Gastrocnemius medialis (tissue), 4 donors: ENCODE measurements around the gene VAMP3.

ENCODE experiments used
- POLR2A ChIP-seq, 2 donors: fragments of 450-650 bp; IDR thresholded peaks; one replicate each; pipeline ENCODE4 v1.6.1; 2017; ENCODE audit warnings: antibody characterized with exemption in 2 of 2, mild to moderate bottlenecking in 2 of 2, moderate library complexity in 2 of 2
- TF ChIP-seq, protein P1 (sequence below), 5 experiments: fragments of 450-650 bp in 3 of 5; fragments of 200-600 bp in 2 of 5; sonication (generic) in 2 of 5; IDR thresholded peaks in 4 of 5; conservative IDR thresholded peaks in 1 of 5; 1 replicate in 4 of 5; 2 replicates in 1 of 5; pipeline ENCODE4 v1.5.1; 2016 to 2019; ENCODE audit warnings: antibody characterized with exemption in 5 of 5, mild to moderate bottlenecking in 3 of 5, moderate library complexity in 3 of 5

DNA sequence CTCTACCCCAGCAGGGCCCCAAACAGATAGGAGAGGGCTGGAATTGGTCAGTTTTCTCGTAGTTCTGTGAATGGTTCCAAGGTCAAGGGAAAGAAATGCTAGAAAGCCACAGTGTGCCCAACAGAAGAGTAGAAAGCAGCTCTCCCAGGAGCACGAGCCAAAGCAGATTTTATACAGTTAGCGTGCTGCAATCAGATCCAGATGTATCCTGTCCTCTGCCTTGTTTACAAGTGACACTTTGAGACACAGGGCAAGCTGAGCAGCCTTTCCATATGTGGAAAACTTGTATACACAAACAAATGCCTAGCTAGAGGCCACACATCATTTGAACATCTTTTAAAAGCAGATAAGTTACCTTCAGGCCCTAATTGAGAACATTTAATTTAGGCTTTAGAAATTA, 6.5 kb downstream of the VAMP3 start:
- TF ChIP-seq, protein P1, sequence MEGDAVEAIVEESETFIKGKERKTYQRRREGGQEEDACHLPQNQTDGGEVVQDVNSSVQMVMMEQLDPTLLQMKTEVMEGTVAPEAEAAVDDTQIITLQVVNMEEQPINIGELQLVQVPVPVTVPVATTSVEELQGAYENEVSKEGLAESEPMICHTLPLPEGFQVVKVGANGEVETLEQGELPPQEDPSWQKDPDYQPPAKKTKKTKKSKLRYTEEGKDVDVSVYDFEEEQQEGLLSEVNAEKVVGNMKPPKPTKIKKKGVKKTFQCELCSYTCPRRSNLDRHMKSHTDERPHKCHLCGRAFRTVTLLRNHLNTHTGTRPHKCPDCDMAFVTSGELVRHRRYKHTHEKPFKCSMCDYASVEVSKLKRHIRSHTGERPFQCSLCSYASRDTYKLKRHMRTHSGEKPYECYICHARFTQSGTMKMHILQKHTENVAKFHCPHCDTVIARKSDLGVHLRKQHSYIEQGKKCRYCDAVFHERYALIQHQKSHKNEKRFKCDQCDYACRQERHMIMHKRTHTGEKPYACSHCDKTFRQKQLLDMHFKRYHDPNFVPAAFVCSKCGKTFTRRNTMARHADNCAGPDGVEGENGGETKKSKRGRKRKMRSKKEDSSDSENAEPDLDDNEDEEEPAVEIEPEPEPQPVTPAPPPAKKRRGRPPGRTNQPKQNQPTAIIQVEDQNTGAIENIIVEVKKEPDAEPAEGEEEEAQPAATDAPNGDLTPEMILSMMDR (IDR thresholded peaks at IDR 0.05 in 4 of 5, conservative IDR thresholded peaks at IDR 0.05 in 1 of 5) = no peak
- no peak for TF ChIP-seq POLR2A (IDR thresholded peaks at IDR 0.05)
